ENCODE data around the gene CDK5RAP2. TPM values are rescaled to one million over a fixed set of nuclear protein-coding genes. Genes with fewer than 3 reads are reported as not detected.

The CDK5RAP2 gene
- total RNA-seq, 1 experiment from 2014 or later = 56.4 TPM

DNA sequence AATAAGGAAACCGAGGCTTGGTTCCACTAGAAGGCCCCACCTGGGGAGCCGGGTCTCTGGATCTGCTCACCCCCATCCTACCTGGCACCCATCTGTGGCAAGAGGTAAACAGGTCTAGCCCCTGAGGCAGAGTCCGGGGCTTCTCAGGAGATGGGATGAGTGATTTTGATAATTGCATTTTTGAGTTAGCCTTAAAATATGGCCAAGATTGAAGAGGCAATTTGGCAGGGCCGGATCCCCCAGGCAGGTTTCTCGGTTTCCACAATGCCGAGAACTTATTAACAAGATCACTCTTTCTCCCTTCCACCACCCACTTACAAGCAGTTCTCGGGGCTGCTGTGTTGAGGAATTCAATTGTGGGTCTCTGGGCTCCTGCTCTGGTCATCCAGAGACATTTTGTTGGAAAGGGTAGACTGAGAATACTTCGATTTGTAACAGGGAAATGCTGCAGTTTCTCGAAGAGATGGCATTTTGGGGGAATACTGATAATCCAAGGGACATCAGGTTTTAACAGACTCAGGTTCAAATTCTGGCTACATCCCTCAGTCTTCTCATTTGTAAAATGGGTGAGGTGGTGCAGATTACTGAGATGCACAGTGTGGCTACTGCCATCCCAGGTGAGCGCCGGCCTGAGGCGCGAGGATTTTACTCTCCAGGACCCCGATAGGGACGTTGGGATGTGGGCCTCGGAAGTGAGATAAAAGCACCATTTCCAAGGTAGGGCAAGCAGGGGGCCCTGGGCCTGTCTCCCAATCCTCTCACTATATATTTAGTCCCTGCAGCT lies 194.2 kb downstream of the CDK5RAP2 start:
- no CpG with 5 or more reads among the region's 16 CpGs for WGBS (ENCODE audit: extremely low coverage, insufficient read length, low lambda C conversion rate)
- Mint-ChIP-seq H3K9me3 (no peaks in the 10 kb centered on the region), H3K4me1 (peaks cover 10 to 16% of the 10 kb centered on the region in 2 experiments), H3K36me3 (ENCODE audit: insufficient read depth in 1 of 3, low read depth in 3 of 3) (peaks cover 5 to 31% (median 14%) of the 10 kb centered on the region in 3 experiments; a peak in 6 of 7 replicates), H3K4me3 (no peak overlapping the region), H3K27me3 (ENCODE audit: low read depth) (peaks cover 2% of the 10 kb centered on the region; the same call in 1 of the 2 replicates), H3K27ac (peak overlapping the region in 1 of 3 experiments; percentile 82; a peak in 1 of 7 replicates)
- Histone ChIP-seq H4K91ac (ENCODE audit: insufficient read length, low read depth, low read length) (no peak overlapping the region), H4K8ac (replicated peaks; ENCODE audit: insufficient read length, low read depth, low read length) (no peak overlapping the region), H3K27ac (ENCODE audit: insufficient read length, low read depth, low read length) (no peak overlapping the region), H2BK20ac (ENCODE audit: low read depth, low read length, poor library complexity, severe bottlenecking) (no peak overlapping the region), H3K4ac (ENCODE audit: low read depth, low read length) (no peak overlapping the region), H3K4me2 (ENCODE audit: insufficient read depth, insufficient read length, low read length) (no peak overlapping the region), H3K23ac (ENCODE audit: insufficient read length, low read depth, low read length) (no peak overlapping the region), H2AFZ (ENCODE audit: low read length) (no peak overlapping the region), H4K20me1 (ENCODE audit: control insufficient read depth, insufficient read depth, insufficient read length) (no peaks in the 10 kb centered on the region), H3K9ac (ENCODE audit: extremely low read depth, insufficient read length, low read length) (no peak overlapping the region), H4K5ac (ENCODE audit: insufficient read length, low read depth, low read length) (no peak overlapping the region), H3K18ac (ENCODE audit: insufficient read length, low read depth, low read length) (no peak overlapping the region), H2AK5ac (ENCODE audit: insufficient read length, low read length) (no peak overlapping the region), H3K79me1 (ENCODE audit: insufficient read depth, low read depth, low read length, poor library complexity, severe bottlenecking) (no peaks in the 10 kb centered on the region), H3K23me2 (ENCODE audit: insufficient read length, low read depth, low read length, poor library complexity, severe bottlenecking) (no peaks in the 10 kb centered on the region), H3K9me3 (ENCODE audit: control insufficient read depth, low read depth, low read length) (no peaks in the 10 kb centered on the region), H3K56ac (ENCODE audit: insufficient read length, low read depth, low read length) (no peak overlapping the region), H3K79me2 (ENCODE audit: insufficient read depth, low read length) (no peaks in the 10 kb centered on the region), H2BK120ac (ENCODE audit: low read depth, low read length, poor library complexity, severe bottlenecking) (no peak overlapping the region), H2BK12ac (ENCODE audit: insufficient read length, low read depth, low read length) (no peak overlapping the region), H2BK15ac (ENCODE audit: low read depth, low read length) (no peak overlapping the region), H3K4me1 (ENCODE audit: insufficient read depth, low read length) (no peaks in the 10 kb centered on the region), H3K27me3 (ENCODE audit: insufficient read depth, low read length) (no peaks in the 10 kb centered on the region), H3K14ac (ENCODE audit: insufficient read depth, low read length) (no peak overlapping the region), H3T11ph (ENCODE audit: low read length) (no peak overlapping the region), H2BK5ac (ENCODE audit: insufficient read length, low read length) (no peak overlapping the region)
- TF ChIP-seq, protein P1, sequence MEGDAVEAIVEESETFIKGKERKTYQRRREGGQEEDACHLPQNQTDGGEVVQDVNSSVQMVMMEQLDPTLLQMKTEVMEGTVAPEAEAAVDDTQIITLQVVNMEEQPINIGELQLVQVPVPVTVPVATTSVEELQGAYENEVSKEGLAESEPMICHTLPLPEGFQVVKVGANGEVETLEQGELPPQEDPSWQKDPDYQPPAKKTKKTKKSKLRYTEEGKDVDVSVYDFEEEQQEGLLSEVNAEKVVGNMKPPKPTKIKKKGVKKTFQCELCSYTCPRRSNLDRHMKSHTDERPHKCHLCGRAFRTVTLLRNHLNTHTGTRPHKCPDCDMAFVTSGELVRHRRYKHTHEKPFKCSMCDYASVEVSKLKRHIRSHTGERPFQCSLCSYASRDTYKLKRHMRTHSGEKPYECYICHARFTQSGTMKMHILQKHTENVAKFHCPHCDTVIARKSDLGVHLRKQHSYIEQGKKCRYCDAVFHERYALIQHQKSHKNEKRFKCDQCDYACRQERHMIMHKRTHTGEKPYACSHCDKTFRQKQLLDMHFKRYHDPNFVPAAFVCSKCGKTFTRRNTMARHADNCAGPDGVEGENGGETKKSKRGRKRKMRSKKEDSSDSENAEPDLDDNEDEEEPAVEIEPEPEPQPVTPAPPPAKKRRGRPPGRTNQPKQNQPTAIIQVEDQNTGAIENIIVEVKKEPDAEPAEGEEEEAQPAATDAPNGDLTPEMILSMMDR (conservative IDR thresholded peaks at IDR 0.05) = no peak
- no peak for DNase-seq

Data from H9 (cell line).